Gastroesophageal sphincter (tissue), 4 donors: ENCODE measurements around the gene MISP3. TPM values are rescaled to one million over a fixed set of nuclear protein-coding genes. Genes with fewer than 3 reads are reported as not detected.

Experiments used
- ATAC-seq: fragments of 150-250 bp; one replicate; pipeline ENCODE4 v1.9.1; 2016; ENCODE audit warnings: mild to moderate bottlenecking, moderate library complexity
- H3K27ac ChIP-seq, 4 donors: fragments of 200-600 bp; sonication (generic) in 3 of 4; 1 replicate in 3 of 4; 2 replicates in 1 of 4; pipeline ENCODE4 v1.5.1; 2016 to 2019
- H3K27me3 ChIP-seq: fragments of 200-600 bp; sonication (generic); one replicate; pipeline ENCODE4 v1.5.1; 2019
- H3K36me3 ChIP-seq, 2 donors: fragments of 200-600 bp; sonication (generic); one replicate each; pipeline ENCODE4 v1.5.1; 2019; ENCODE audit warnings: control low read depth in 1 of 2
- H3K4me1 ChIP-seq, 3 donors: fragments of 200-600 bp; sonication (generic); 1 replicate in 2 of 3; 2 replicates in 1 of 3; pipeline ENCODE4 v1.5.1; 2016 to 2019; ENCODE audit warnings: control low read depth in 2 of 3
- H3K4me3 ChIP-seq, 2 donors: fragments of 200-600 bp; sonication (generic); one replicate each; pipeline ENCODE4 v1.5.1; 2019; ENCODE audit warnings: mild to moderate bottlenecking in 1 of 2, moderate library complexity in 1 of 2
- H3K9me3 ChIP-seq, 3 donors: fragments of 200-600 bp; sonication (generic); one replicate each; pipeline ENCODE4 v1.5.1; 2017 to 2019; ENCODE audit warnings: control low read depth in 2 of 3
- CTCF ChIP-seq, 4 experiments: fragments of 200-600 bp in 2 of 4; fragments of 450-650 bp in 2 of 4; sonication (generic) in 1 of 4; IDR thresholded peaks; one replicate each; pipeline ENCODE4 v1.5.1; 2017 to 2019; ENCODE audit warnings: antibody characterized with exemption in 4 of 4, mild to moderate bottlenecking in 2 of 4, moderate library complexity in 2 of 4
- EP300 ChIP-seq: sonication (generic); formaldehyde crosslinking; IDR thresholded peaks from one replicate; pipeline ENCODE4 v1.6.1; 2017; ENCODE audit warnings: antibody characterized with exemption, mild to moderate bottlenecking
- POLR2A ChIP-seq, 2 donors: fragments of 450-650 bp; IDR thresholded peaks; one replicate each; pipeline ENCODE4 v1.6.1; 2017; ENCODE audit warnings: antibody characterized with exemption in 2 of 2, mild to moderate bottlenecking in 2 of 2, moderate library complexity in 1 of 2
- POLR2AphosphoS5 ChIP-seq: sonication (generic); formaldehyde crosslinking; IDR thresholded peaks from one replicate; pipeline ENCODE4 v1.6.1; 2017; ENCODE audit warnings: antibody characterized with exemption
- WGBS, 2 donors: methylation state at CpG; one replicate each; pipeline ENCODE4 v1.1.5; 2018; ENCODE audit warnings: low coverage in 1 of 2; 5-methylcytosine and 5-hydroxymethylcytosine counted together
- total RNA-seq, 4 donors: library from RNA; depleted of rRNA; stranded (reverse); fragments of >200 nt; gene quantifications; one replicate each; pipeline ENCODE4 v1.1.0, GENCODE V29; 2016

The MISP3 gene
- total RNA-seq, 4 donors from 2014 or later = 2.7 to 9.5 (median 5.6) TPM

DNA sequence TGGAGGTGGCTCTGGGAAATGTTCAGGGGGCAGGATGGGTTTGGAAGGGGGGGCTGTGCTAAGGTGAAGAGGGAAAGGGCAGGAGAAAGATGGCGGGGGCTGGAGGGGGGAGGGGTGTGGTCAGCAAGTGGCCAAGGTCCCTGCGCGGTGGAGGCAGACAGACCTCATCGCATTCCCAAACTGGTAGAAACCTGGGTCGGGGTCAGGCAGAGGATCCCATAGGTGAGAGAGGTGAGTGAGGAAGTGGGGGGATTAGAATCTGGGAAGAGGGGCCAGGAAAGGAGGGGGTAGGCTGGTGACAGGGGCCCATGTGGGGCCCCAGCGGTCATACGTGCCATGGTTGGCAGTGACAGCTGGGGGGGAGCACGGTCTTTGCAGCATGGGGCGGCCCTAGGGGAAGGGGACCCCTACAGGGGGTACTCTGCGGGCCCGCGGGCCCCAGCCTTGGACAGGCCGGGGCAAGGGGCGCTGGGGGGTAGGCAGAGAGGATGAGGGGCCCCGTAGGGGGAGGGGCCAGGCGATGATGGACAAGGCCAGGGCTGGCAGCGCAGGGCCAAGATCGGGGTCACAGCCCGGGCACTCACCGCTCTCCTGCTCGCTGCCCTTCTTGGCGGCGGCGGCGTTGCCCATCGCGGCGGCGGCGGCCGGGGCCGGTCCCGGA lies 44.5 kb downstream of the MISP3 start:
- 0 to 2% methylated on average over 7 to 11 of the region's 33 CpGs for WGBS, 2 donors
- ATAC-seq = no peak

DNA sequence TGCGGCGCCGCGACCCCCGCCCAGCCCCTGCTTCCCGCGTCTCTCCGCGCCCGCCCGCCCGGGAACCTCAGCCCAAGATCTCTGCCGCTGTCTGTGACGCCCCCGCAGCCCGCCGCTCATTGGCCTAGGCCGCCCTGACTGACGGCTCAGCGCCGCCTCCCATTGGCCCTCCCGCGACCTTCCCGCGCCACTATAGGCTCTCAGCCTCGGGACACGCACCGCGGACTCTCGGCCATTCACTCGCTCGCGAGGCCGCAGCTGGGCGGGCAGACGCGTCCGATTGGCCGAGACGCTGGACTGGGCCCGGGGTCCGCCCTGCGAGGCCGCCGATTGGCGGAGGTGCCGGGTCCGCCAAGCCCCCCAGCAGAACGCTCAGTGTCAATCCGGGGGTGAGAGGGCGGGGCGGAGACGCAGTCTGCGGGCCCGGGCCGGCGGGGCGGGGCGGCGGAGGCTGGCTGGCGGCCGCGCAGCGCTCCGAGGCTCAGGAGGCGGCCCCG lies 45.1 kb downstream of the MISP3 start, which contains the start of gene PRKACA:
Gene PRKACA, minus strand, starts transcription at position 95 of the 497 bp plus-strand sequence. CDS start 215 bp downstream, outside the sequence.
- Histone ChIP-seq H3K4me3 (peak within 1 kb of the TSS; percentile 95 to 96), H3K4me1 (peaks cover 11 to 65% (median 47%) of the 10 kb centered on the region in 3 donors), H3K36me3 (no peaks in the 10 kb centered on the region), H3K9me3 (no peaks in the 10 kb centered on the region), H3K27me3 (no peaks in the 10 kb centered on the region), H3K27ac (peak within 1 kb of the TSS; percentile 85 to 100 (median 98))
- peak; percentile 93 for ATAC-seq
- WGBS, 2 donors = no CpG with 5 or more reads among the region's 67 CpGs
- TF ChIP-seq CTCF (IDR thresholded peaks at IDR 0.05) (no peak), POLR2AphosphoS5 (peak; percentile 62), POLR2A (IDR thresholded peaks at IDR 0.05) (peak; percentile 48 to 49), EP300 (no peak)

More for the DNA sequence above, 44.5 kb downstream of the MISP3 start:
- no peaks in the 10 kb centered on the region for H3K9me3 ChIP-seq
- no peak for TF ChIP-seq CTCF (IDR thresholded peaks at IDR 0.05)
- no peak for TF ChIP-seq POLR2A (IDR thresholded peaks at IDR 0.05)
- no peak for TF ChIP-seq POLR2AphosphoS5
- no peak for TF ChIP-seq EP300
- H3K36me3 ChIP-seq = no peaks in the 10 kb centered on the region
- H3K4me1 ChIP-seq = peaks cover 11 to 72% (median 54%) of the 10 kb centered on the region in 3 donors
- H3K4me3 ChIP-seq = peak overlapping the region; percentile 95 to 96
- no peaks in the 10 kb centered on the region for H3K27me3 ChIP-seq
- peak overlapping the region; percentile 85 to 99 (median 94) for H3K27ac ChIP-seq

DNA sequence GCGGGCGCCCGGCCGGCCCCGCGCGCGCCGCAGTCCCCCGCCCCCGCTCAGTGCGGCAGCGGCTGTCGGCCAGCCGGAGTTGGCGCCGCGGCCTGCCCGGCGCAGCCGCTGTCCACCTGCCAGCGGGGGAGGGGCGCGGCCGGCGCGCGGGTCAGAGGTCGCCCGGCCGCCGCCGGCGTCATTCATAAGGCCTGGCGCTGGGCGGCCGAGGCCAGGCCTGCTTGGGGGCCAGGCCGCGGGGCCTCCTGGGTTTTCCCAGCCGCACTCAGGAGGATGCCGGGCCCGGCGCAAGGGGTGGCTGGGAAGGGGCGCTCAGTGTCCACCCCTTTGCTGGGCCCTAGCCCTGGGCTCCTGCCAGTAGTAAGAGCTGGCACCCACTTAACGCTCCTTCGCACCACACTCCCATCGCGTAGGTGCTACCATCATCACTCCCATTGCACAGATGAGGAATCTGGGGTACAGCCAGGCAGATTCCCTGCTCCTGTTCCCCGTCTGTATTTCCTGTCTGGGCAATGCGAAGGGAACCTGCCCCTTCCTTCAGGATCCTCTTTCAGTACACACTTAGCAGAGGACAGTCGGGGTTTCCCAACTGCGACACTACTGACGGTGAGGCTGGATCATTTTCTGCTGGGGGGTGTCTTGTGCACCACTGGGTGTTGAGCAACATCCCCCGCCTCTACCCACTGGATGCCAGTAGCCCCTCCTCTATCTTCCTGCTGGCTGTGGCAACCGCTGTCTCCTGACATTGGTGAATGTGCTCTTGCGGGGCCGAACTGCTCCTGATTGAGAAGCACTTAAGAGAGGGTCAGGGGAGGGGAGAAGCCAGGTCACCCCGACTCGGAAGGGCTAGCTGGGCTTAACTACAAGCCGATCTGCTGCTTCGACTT lies 45.8 kb downstream of the MISP3 start:
- Histone ChIP-seq H3K9me3 (no peaks in the 10 kb centered on the region), H3K4me3 (peak overlapping the region; percentile 18 to 96), H3K36me3 (no peaks in the 10 kb centered on the region), H3K27me3 (no peaks in the 10 kb centered on the region), H3K27ac (peak overlapping the region; percentile 84 to 100 (median 98)), H3K4me1 (peaks cover 10 to 58% (median 41%) of the 10 kb centered on the region in 3 donors)
- ATAC-seq = peak; percentile 73
- TF ChIP-seq POLR2AphosphoS5 (peak; percentile 84), POLR2A (IDR thresholded peaks at IDR 0.05) (peak; percentile 82 to 83), EP300 (no peak), CTCF (IDR thresholded peaks at IDR 0.05) (peak in 1 of 4 experiments; percentile 30)
- 3 to 5% methylated on average over 5 to 12 of the region's 61 CpGs for WGBS, 2 donors

- H3K4me1 ChIP-seq = peaks cover 7 to 51% (median 34%) of the 10 kb centered on the region in 3 donors
- WGBS, 2 donors = 22 to 36% methylated on average over 1 to 3 of the region's 3 CpGs
- no peaks in the 10 kb centered on the region for H3K36me3 ChIP-seq
- TF ChIP-seq POLR2A (IDR thresholded peaks at IDR 0.05) (no peak), POLR2AphosphoS5 (no peak), CTCF (IDR thresholded peaks at IDR 0.05) (no peak), EP300 (no peak)
- H3K27ac ChIP-seq = peak overlapping the region; percentile 84 to 100 (median 98)
- no peak for ATAC-seq
- peak overlapping the region; percentile 3 to 96 for H3K4me3 ChIP-seq
- H3K9me3 ChIP-seq = no peaks in the 10 kb centered on the region
- H3K27me3 ChIP-seq = no peaks in the 10 kb centered on the region
These were observed 46.6 kb downstream of the MISP3 start for GRCh38 chr19:14119146-14119545.
